HG03342 (cell line): Measurements from ENCODE around the gene DUSP2.

Experiments
- ATAC-seq: cut with Tn5 transposase; IDR thresholded peaks from one replicate; pipeline ENCODE4 v1.9.1; 2021; ENCODE audit warnings: mild to moderate bottlenecking, moderate library complexity; ENCODE audit not compliant: unreplicated experiment

The DUSP2 gene

DNA sequence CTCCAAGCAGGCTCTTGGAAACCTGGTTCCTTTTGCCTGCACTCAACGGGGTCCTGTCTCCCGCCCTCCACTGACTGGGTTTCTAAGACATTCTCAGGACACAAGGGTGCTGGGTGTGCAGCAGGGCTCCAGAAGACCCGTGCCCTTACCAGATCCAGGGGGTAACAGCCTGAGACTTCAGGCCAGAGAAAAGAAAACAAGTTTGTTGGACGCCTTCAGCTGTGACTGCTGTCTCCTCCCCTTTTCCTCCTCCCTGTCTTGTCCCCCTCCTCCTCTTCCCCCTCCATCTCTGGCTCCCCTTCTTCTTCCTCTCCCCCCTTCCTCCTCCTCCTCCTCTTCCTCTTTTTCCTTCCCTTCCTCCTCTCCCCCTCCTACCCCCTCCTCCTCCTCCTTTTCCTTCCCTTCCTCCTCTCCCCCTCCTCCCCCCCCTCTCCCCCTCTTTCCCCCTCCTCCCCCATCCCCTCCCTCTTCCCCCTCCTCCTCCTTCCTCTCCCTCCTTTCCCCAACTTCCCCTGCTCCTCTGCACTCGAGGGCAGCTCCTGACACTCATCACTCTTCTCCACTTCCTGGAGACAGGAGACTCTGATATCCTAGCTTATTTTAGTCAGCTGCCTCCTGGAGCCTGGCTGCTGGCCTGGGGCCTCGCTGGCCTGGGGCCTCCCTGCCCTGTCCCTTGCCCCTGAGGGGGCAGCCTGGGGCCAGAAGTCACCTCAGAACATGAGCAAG lies 41.3 kb downstream of the DUSP2 start:
- no peak for ATAC-seq

DNA sequence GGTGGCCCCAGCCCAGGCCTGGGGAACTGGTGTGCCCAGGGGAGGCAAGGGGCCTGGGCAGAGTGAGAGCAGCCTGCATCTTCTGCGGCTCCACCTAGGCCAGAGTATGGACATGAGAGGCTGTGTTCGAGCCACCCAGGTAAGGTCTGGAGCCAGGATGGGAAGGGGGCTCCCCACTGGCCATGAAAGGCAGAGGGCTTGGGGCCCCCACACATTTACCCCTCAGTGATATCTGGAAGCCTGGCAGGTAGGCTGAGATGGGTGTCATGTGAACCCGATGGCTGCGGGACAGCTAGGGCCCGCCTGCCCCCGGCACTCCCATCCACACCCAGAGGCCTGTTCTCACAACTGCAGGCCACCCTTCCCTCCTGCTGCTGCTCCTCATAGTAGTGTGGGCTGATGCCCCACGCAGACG lies 42.0 kb downstream of the DUSP2 start:
- ATAC-seq: no peak

DNA sequence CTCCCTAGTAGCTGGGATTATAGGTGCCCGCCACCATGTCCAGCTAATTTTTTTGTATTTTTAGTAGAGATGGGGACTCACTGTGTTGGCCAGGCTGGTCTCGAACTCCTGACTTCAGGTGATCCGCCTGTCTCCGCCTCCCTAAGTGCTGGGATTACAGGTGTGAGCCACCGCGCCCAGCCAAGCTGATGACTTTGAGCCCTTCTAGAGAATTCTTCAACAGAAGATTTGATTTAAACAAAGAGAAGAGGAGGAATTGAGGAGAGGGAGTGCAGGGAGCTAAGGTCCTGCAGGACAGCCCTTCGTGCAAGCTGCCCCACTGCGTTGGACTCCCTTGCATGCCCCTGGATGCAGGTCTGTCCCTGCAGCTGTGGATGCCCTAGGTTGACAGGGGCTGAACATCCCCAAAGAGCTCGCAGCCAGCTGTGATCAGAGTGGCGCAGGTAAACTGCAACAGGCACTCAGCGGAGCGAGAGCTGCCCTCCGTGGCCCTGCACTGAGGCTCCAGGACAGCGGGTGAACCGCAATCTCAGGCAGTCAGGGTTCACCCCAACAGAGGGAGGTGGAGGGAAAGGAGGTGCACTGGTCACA lies 42.5 kb downstream of the DUSP2 start:
- no peak for ATAC-seq

DNA sequence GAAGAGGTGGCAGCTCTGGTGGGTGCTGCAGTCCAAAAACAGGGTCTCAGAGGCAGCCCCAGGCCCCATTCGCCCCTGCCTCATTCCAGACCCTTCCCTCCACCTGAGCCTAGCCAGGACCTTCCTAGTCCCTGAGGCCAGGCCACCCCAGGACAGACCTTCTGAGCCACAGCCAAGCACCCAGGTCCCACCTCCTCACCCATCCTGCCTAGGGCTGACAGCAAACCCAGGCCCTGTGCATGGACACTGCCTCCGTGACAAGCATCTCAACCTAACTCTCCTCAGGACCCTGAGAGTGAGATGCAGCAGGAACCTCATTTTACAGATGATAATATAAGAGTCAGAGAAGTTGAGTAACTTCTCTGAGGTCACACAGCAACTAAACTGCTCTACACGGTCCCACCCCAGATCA lies 44.3 kb downstream of the DUSP2 start:
- no peak for ATAC-seq

DNA sequence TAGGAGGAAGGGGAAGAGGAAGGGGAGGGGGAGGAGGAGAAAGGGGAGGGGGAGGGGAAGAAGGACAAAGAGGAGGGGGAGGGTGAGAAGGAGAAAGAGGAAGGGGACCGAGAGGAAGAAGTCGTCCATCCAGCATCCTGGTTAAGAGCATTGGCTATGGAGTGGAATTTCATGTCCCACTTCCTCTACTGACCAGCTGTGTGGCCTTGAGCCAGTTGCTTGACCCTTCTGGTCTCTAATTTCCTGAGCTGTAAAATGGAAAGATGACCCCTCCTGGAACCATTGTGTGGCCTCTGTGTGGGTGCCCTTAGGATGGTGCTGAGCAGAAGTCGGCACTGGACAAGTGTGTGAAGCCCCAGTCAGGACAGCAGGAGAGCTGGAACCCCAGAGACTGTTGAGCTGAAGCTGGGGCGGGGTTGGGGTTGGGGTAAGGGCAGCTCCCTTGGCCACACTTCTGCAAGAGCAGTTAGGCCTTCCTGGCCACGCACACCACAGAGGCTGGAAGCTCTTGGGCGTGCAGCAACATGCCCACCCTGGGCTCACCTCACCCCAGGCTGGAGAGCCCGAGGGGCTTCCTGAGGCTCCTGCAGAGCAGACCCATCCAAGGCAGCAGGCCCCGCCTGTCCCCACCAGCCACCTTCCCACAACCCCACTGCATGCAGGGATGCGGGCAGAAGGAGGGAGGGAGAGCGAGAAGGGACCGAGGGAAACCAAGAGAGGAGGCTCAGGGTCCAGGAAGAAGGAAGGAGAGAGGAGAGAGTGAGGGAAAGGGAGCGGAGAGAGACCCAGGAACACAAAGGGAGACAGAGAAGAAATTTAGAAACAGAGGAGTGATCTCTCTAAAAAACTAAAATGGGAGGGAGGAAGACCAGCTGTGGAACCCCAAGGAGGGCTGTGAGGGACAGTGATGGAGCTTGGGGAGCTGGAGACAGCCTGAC lies 45.1 kb downstream of the DUSP2 start:
- ATAC-seq: no peak

DNA sequence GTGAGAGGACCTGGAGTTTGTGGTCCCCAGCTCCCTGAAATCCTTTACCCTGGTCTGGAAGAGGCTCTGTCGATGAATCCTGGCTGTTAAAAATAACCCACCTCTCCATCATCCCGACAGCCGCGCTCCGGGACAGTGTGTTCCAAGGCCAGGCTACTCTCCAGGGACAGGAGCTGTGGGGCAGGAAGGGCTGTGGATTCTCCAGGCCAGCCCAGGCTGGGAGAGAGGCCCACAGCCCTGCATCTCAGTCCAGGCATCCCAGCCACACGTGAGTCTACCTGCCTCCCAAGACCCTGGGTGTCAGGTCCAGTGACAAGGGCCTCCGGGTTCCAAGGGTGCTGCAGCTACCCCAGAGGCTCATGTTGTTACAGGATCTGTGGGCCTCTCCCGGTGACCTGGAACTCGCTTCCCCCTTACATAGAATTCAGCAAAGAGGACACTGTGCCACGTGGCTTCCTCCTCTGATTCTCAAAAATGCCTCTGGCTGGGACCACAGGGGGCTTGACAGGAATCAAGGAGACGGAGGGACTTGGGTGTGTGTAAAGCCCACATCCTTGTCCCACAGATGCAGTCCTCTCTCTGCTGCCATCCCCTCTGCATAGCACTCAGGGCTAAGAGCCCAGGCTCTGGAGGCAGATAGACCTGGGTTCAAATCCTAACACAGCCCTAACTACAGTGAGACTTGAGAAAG lies 46.2 kb downstream of the DUSP2 start:
- no peak for ATAC-seq

DNA sequence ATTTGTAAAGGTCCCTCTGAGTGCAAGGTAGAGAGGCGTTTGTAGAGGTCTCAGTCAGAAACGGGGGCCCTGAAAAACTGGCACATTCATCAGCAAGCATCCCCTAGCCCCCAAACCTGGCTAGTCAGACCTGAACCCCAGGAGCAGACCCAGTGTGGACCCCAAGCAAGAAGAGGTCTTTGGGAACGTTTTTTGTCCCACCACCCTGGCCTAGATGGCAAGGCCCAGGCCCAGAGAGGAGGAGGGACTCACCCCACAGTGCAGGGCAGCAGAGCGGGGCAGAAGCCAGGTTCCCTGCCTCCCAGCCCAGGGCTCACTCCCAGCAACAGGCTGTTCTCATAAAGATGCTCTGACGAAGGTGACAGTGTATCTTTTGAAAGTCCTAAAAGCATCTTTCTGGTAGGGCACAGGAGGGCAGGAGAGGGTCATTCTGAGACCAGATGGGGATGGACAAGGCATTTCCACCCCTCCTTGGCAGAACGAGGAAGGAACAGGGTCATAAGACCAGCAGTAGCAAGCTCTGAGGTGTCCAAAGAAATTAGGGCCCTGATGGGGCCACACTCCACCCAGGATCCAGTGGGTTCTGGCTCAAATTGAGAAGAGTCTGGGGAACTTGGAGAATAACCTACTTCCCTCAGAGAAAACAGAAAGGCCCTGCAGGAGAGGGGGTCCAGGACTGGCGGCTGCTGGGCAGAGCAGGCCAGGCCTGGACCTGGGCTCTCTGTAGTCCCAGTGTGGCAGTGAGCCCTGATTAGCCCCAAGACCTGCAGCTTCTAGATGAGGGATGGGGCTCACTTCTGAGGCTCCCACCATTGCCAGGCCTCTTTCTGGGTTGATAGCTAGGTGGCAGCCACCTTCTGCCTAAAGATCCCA lies 47.1 kb downstream of the DUSP2 start:
- no peak for ATAC-seq

DNA sequence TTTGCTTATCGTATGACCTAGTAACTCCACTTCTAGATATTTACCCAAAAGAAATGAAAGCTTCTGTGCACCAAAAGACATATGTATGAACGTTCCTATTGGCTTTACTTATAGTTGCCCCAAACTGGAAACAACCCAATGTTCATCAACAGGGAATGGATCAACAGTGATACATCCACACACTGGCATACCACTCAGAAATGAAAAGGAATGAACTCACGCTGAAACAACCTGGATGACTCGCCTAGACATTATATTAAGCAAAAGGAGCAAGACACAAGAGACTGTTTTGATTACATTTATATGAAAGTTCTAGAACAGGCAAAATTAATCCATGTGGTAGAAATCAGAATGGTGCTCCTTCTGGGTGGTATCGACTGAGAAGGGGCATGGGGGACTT lies 47.8 kb downstream of the DUSP2 start:
- no peak for ATAC-seq

DNA sequence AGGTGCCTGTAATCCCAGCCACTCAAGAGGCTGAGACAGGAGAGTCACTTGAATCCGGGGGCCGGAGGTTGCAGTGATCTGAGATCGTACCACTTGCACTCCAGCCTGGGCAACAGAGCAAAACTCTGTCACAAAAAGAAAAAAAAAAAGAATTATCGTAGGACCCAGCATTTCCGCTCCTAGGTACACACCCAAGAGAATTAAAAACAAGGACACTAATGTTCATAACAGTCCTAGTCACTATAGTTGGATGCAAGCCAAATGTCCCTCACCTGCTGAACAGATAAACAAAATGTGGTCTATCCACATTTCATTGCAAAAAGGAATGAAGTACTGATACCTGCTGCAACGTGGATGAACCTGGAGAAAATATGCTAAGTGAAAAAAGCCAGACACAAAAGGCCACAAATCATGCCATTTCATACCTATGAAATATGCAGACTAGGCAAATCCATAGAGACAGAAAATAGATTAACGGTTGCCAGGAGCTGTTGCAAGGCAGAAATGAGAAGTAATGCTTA lies 50.1 kb downstream of the DUSP2 start:
- no peak for ATAC-seq

DNA sequence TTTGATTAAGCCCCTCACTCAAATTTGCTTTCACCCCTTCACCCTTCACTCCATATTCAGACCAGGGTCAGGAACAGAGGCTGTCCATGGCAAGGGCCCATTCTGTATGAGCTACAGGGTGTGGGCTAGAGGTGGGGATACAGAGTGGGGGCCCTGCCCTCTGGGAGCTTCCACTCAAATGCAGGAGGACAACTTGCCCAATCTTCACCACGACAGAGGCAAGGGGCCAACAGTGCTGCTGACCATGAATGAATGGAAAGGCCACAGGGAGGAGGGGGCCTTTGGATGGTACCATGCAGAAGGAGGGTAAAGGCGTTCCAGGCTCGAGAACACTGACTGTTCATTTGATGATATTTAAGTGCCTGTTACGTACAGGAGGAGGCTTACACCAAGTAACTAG lies 51.7 kb downstream of the DUSP2 start:
- no peak for ATAC-seq
